DND-41 (cell line): ENCODE measurements around the gene TMEM239.
A peak's percentile ranks its signal among the peaks of the same experiment; 100 is the strongest.

ENCODE experiments used
- ATAC-seq: fragments of 200-7000 bp; cut with Tn5 transposase; 3 replicates; pipeline ENCODE4 v1.9.1; 2021; ENCODE audit warnings: low read depth; ENCODE audit not compliant: insufficient read depth
- DNase-seq: peaks from one replicate; pipeline ENCODE4 v3.0.0-alpha.2; 2020
- H2AFZ ChIP-seq: 2 replicates; pipeline ENCODE4 v1.6.0; 2012; ENCODE audit warnings: low read depth, low read length
- H3K27ac ChIP-seq: 2 replicates; pipeline ENCODE4 v1.5.1; 2012; ENCODE audit warnings: low read length, inconsistent platforms
- H3K27me3 ChIP-seq: fragments of 200-600 bp; sonication (generic); 2 replicates; pipeline ENCODE4 v1.6.0; 2012; ENCODE audit warnings: low read length, mild to moderate bottlenecking, inconsistent platforms; ENCODE audit not compliant: insufficient read depth, poor library complexity
- H3K36me3 ChIP-seq: 2 replicates; pipeline ENCODE4 v1.5.1; 2012; ENCODE audit warnings: low read length, inconsistent platforms; ENCODE audit not compliant: insufficient read depth
- H3K4me1 ChIP-seq: 2 replicates; pipeline ENCODE4 v1.5.1; 2012; ENCODE audit warnings: mild to moderate bottlenecking, low read length; ENCODE audit not compliant: insufficient read depth
- H3K4me2 ChIP-seq: 2 replicates; pipeline ENCODE4 v1.6.0; 2012; ENCODE audit warnings: mild to moderate bottlenecking, moderate library complexity, low read length, inconsistent platforms; ENCODE audit not compliant: insufficient read depth
- H3K4me3 ChIP-seq, 2 experiments: fragments of 200-600 bp in 1 of 2; shearing (Covaris generic) in 1 of 2; 2 replicates each; pipeline ENCODE4 v1.5.1; 2012 to 2016; ENCODE audit warnings: inconsistent platforms in 2 of 2, low read length in 2 of 2, mild to moderate bottlenecking in 2 of 2, low read depth in 1 of 2, moderate library complexity in 1 of 2
- H3K79me2 ChIP-seq: 2 replicates; pipeline ENCODE4 v1.6.0; 2012; ENCODE audit warnings: low read length, inconsistent platforms; ENCODE audit not compliant: insufficient read depth
- H3K9ac ChIP-seq: 2 replicates; pipeline ENCODE4 v1.6.0; 2012; ENCODE audit warnings: low read depth, mild to moderate bottlenecking, inconsistent platforms, low read length, moderate library complexity
- H3K9me3 ChIP-seq: 2 replicates; pipeline ENCODE4 v1.5.1; 2012; ENCODE audit warnings: low read length, moderate library complexity, mild to moderate bottlenecking, inconsistent platforms; ENCODE audit not compliant: insufficient read depth, severe bottlenecking
- H4K20me1 ChIP-seq: 2 replicates; pipeline ENCODE4 v1.6.0; 2012; ENCODE audit warnings: low read length; ENCODE audit not compliant: insufficient read depth
- EZH2 ChIP-seq: IDR thresholded peaks from 3 replicates; pipeline ENCODE4 v1.6.1; 2012; ENCODE audit warnings: borderline replicate concordance, low read depth, mild to moderate bottlenecking, moderate library complexity, low read length, inconsistent platforms; ENCODE audit not compliant: severe bottlenecking
- TF ChIP-seq, protein P1 (sequence below): IDR thresholded peaks from 2 replicates; pipeline ENCODE4 v1.5.1; 2012; ENCODE audit warnings: borderline replicate concordance, low read length, moderate library complexity, mild to moderate bottlenecking; ENCODE audit not compliant: poor library complexity, severe bottlenecking; ENCODE audit errors: extremely low read depth

Gene TMEM239

DNA sequence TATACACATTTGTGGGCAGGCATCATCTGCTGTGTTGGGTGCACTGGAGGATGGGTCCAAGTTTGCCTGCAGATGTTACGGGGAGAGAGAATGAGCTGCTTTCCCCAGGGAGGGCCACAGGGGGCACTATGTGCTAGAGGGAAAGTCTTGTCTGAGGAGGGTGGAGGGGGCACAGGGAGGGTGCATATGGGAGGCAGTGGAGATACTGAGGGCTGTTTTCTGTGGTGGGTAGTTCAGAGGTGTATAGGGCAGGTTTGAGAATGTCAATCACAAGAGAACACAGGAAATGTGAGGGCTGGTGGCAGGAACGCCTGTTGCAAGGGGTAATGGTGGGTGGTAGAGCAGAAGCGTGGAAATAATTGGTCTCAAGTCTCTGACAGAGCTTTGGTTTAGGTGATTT is 49.5 kb downstream of the TMEM239 start:
- H3K9ac ChIP-seq: no peak overlapping the region
- H4K20me1 ChIP-seq: peaks cover 10% of the 10 kb centered on the region
- peak; percentile 35; the same call in 1 of the 3 replicates for ATAC-seq
- no peak overlapping the region for H3K4me2 ChIP-seq
- no peak overlapping the region for H3K27ac ChIP-seq
- peaks cover 40% of the 10 kb centered on the region for H3K36me3 ChIP-seq
- DNase-seq: no peak
- no peaks in the 10 kb centered on the region for H3K79me2 ChIP-seq
- peaks cover 7% of the 10 kb centered on the region for H3K27me3 ChIP-seq
- no peak overlapping the region for H2AFZ ChIP-seq
- H3K9me3 ChIP-seq: no peaks in the 10 kb centered on the region
- TF ChIP-seq EZH2: no peak
- TF ChIP-seq, protein P1, sequence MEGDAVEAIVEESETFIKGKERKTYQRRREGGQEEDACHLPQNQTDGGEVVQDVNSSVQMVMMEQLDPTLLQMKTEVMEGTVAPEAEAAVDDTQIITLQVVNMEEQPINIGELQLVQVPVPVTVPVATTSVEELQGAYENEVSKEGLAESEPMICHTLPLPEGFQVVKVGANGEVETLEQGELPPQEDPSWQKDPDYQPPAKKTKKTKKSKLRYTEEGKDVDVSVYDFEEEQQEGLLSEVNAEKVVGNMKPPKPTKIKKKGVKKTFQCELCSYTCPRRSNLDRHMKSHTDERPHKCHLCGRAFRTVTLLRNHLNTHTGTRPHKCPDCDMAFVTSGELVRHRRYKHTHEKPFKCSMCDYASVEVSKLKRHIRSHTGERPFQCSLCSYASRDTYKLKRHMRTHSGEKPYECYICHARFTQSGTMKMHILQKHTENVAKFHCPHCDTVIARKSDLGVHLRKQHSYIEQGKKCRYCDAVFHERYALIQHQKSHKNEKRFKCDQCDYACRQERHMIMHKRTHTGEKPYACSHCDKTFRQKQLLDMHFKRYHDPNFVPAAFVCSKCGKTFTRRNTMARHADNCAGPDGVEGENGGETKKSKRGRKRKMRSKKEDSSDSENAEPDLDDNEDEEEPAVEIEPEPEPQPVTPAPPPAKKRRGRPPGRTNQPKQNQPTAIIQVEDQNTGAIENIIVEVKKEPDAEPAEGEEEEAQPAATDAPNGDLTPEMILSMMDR: peak; percentile 15
- no peak overlapping the region for H3K4me3 ChIP-seq
- no peaks in the 10 kb centered on the region for H3K4me1 ChIP-seq

DNA sequence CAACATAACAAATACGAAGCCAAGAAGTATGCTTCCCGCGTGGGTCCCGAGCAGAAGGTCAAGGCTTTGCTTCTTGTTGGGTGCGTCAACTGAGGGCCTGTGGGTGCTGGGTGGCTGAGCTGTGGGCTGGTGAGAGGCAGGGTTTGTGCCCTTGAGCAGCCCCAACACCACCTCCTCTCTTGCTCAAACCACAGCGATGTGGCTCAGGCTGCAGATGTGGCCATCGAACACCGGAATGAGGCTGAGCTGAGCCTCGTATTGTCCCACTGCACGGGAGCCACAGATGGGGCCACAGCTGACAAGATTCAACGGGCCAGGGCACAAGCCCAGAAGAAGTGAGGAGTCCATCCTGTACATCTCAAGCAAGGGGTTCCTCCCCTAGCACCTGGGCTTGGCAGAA is 50.1 kb downstream of the TMEM239 start:
- H3K4me1 ChIP-seq: no peaks in the 10 kb centered on the region
- DNase-seq: no peak
- H3K9ac ChIP-seq: no peak overlapping the region
- H3K27me3 ChIP-seq: peaks cover 13% of the 10 kb centered on the region
- peaks cover 34% of the 10 kb centered on the region for H3K36me3 ChIP-seq
- no peak for ATAC-seq
- H3K4me3 ChIP-seq: no peak overlapping the region
- no peak overlapping the region for H2AFZ ChIP-seq
- H3K27ac ChIP-seq: no peak overlapping the region
- TF ChIP-seq, protein P1: no peak
- no peak for TF ChIP-seq EZH2
- H4K20me1 ChIP-seq: peaks cover 10% of the 10 kb centered on the region
- H3K9me3 ChIP-seq: no peaks in the 10 kb centered on the region
- no peaks in the 10 kb centered on the region for H3K79me2 ChIP-seq
- no peak overlapping the region for H3K4me2 ChIP-seq

DNA sequence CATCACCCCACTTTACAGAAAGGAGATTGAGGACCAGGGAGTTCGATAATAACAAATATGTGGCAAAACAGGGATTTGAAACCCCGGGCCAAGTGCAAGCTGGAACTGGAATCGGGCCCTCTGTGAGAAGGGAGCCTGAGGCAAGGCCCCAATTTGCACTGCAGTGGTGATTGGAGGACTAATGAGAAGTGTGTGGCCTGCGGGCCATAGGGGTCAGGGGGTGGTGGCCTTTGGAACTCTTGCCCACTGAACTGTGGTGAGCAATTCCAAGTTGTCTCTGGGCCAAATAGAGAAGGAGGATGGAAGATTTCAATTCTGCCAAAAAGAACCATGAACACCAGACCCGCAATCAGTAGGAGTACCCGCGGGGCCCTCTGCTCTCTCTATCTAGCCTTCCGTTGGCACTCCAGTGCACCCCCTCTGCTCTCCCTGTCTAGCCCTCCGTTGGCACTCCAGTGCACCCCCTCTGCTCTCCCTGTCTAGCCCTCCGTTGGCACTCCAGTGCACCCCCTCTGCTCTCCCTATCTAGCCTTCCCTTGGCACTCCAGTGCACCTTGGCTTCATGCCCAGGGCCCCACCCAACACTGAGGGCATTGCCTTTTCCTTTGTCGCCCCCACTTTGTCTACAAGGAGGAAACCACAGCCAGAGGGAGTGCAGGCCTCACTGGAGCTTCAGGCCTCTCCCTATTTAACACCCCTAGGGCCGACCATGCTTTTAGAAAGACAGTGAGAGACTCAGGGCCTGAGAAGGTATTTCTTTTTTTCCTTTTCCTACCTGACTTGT is 51.1 kb downstream of the TMEM239 start:
- no peak overlapping the region for H2AFZ ChIP-seq
- H3K36me3 ChIP-seq: peaks cover 23% of the 10 kb centered on the region
- no peak overlapping the region for H3K4me3 ChIP-seq
- DNase-seq (no peak), ATAC-seq (no peak)
- peaks cover 10% of the 10 kb centered on the region for H4K20me1 ChIP-seq
- no peaks in the 10 kb centered on the region for H3K79me2 ChIP-seq
- no peak for TF ChIP-seq EZH2
- TF ChIP-seq, protein P1: no peak
- H3K9me3 ChIP-seq: no peaks in the 10 kb centered on the region
- H3K4me1 ChIP-seq: peaks cover 7% of the 10 kb centered on the region
- H3K4me2 ChIP-seq: no peak overlapping the region
- no peak overlapping the region for H3K9ac ChIP-seq
- peaks cover 23% of the 10 kb centered on the region for H3K27me3 ChIP-seq
- no peak overlapping the region for H3K27ac ChIP-seq
